H9 (cell line): ENCODE data around the gene UPF3A. TPM values are rescaled to one million over a fixed set of nuclear protein-coding genes. Genes with fewer than 3 reads are reported as not detected.

ENCODE experiments used
- DNase-seq: peaks from one replicate; pipeline ENCODE4 v3.0.0-alpha.2; 2017
- H2AFZ ChIP-seq: one replicate; pipeline ENCODE4 v1.6.1; 2013; ENCODE audit warnings: mild to moderate bottlenecking, low read length, control low read depth, moderate library complexity
- H2AK5ac ChIP-seq: 2 replicates; pipeline ENCODE4 v1.6.1; 2013; ENCODE audit warnings: low read length, control low read depth, mixed read lengths; ENCODE audit not compliant: insufficient read length
- H2BK120ac ChIP-seq: one replicate; pipeline ENCODE4 v1.6.1; 2013; ENCODE audit warnings: low read depth, mild to moderate bottlenecking, low read length, control low read depth, inconsistent platforms; ENCODE audit not compliant: poor library complexity, severe bottlenecking
- H2BK12ac ChIP-seq: 2 replicates; pipeline ENCODE4 v1.6.1; 2013; ENCODE audit warnings: low read length, control low read depth, mixed read lengths, low read depth; ENCODE audit not compliant: insufficient read length
- H2BK15ac ChIP-seq: 2 replicates; pipeline ENCODE4 v1.6.1; 2013; ENCODE audit warnings: low read depth, low read length, control low read depth
- H2BK20ac ChIP-seq: one replicate; pipeline ENCODE4 v1.6.1; 2013; ENCODE audit warnings: low read depth, mild to moderate bottlenecking, low read length, control low read depth, inconsistent platforms; ENCODE audit not compliant: poor library complexity, severe bottlenecking
- H2BK5ac ChIP-seq: 2 replicates; pipeline ENCODE4 v1.6.1; 2013; ENCODE audit warnings: low read length, control low read depth, mixed read lengths; ENCODE audit not compliant: insufficient read length
- H3K14ac ChIP-seq: 2 replicates; pipeline ENCODE4 v1.6.1; 2013; ENCODE audit warnings: low read length, control low read depth; ENCODE audit not compliant: insufficient read depth
- H3K18ac ChIP-seq: 2 replicates; pipeline ENCODE4 v1.6.1; 2013; ENCODE audit warnings: low read depth, mild to moderate bottlenecking, mixed read lengths, low read length, control low read depth; ENCODE audit not compliant: insufficient read length
- H3K23ac ChIP-seq: 2 replicates; pipeline ENCODE4 v1.6.1; 2013; ENCODE audit warnings: low read length, control low read depth, mixed read lengths, low read depth; ENCODE audit not compliant: insufficient read length
- H3K23me2 ChIP-seq: 2 replicates; pipeline ENCODE4 v1.6.1; 2013; ENCODE audit warnings: low read depth, mild to moderate bottlenecking, mixed read lengths, low read length, control low read depth; ENCODE audit not compliant: insufficient read length, poor library complexity, severe bottlenecking
- H3K27ac ChIP-seq: 2 replicates; pipeline ENCODE4 v1.5.1; 2013; ENCODE audit warnings: low read length, control low read depth, mixed read lengths, low read depth; ENCODE audit not compliant: insufficient read length
- H3K27me3 ChIP-seq: 2 replicates; pipeline ENCODE4 v1.6.1; 2013; ENCODE audit warnings: low read length, control low read depth, inconsistent platforms; ENCODE audit not compliant: insufficient read depth
- H3K4ac ChIP-seq: 2 replicates; pipeline ENCODE4 v1.6.1; 2013; ENCODE audit warnings: low read depth, mild to moderate bottlenecking, control low read depth, inconsistent platforms, low read length, moderate library complexity
- H3K4me1 ChIP-seq: 2 replicates; pipeline ENCODE4 v1.6.1; 2013; ENCODE audit warnings: low read length, control low read depth, inconsistent platforms; ENCODE audit not compliant: insufficient read depth
- H3K4me2 ChIP-seq: 2 replicates; pipeline ENCODE4 v1.6.1; 2013; ENCODE audit warnings: low read length, control low read depth, mixed read lengths; ENCODE audit not compliant: insufficient read length, insufficient read depth
- H3K56ac ChIP-seq: 2 replicates; pipeline ENCODE4 v1.6.1; 2013; ENCODE audit warnings: low read depth, mild to moderate bottlenecking, mixed read lengths, low read length, control low read depth; ENCODE audit not compliant: insufficient read length
- H3K79me1 ChIP-seq: 2 replicates; pipeline ENCODE4 v1.6.1; 2013; ENCODE audit warnings: low read depth, mild to moderate bottlenecking, moderate library complexity, low read length, control low read depth, inconsistent platforms; ENCODE audit not compliant: insufficient read depth, poor library complexity, severe bottlenecking
- H3K79me2 ChIP-seq: 2 replicates; pipeline ENCODE4 v1.6.1; 2013; ENCODE audit warnings: low read length, control low read depth, inconsistent platforms; ENCODE audit not compliant: insufficient read depth
- H3K9ac ChIP-seq: 2 replicates; pipeline ENCODE4 v1.6.1; 2013; ENCODE audit warnings: low read length, control low read depth, mixed read lengths; ENCODE audit not compliant: insufficient read length; ENCODE audit errors: extremely low read depth
- H3K9me3 ChIP-seq: one replicate; pipeline ENCODE4 v1.6.1; 2013; ENCODE audit warnings: low read depth, low read length, inconsistent platforms; ENCODE audit not compliant: control insufficient read depth
- H3T11ph ChIP-seq: one replicate; pipeline ENCODE4 v1.6.1; 2013; ENCODE audit warnings: mild to moderate bottlenecking, low read length, control low read depth, inconsistent platforms
- H4K20me1 ChIP-seq: one replicate; pipeline ENCODE4 v1.6.1; 2013; ENCODE audit not compliant: control insufficient read depth, insufficient read length, insufficient read depth
- H4K5ac ChIP-seq: 2 replicates; pipeline ENCODE4 v1.6.1; 2013; ENCODE audit warnings: low read depth, mild to moderate bottlenecking, mixed read lengths, low read length, control low read depth; ENCODE audit not compliant: insufficient read length
- H4K8ac ChIP-seq: replicated peaks from 2 replicates; pipeline ENCODE4 v1.6.1; 2013; ENCODE audit warnings: low read length, control low read depth, mixed read lengths, low read depth; ENCODE audit not compliant: insufficient read length
- H4K91ac ChIP-seq: 2 replicates; pipeline ENCODE4 v1.6.1; 2013; ENCODE audit warnings: low read depth, mild to moderate bottlenecking, moderate library complexity, mixed read lengths, low read length, control low read depth; ENCODE audit not compliant: insufficient read length
- H3K27ac Mint-ChIP-seq, 3 experiments: 2 replicates in 2 of 3; 3 replicates in 1 of 3; pipeline ENCODE4 v1.8.0; 2020 to 2021; ENCODE audit warnings: mixed read lengths in 3 of 3, mild to moderate bottlenecking in 1 of 3, moderate library complexity in 1 of 3
- H3K27me3 Mint-ChIP-seq: 2 replicates; pipeline ENCODE4 v1.8.0; 2021; ENCODE audit warnings: low read depth, mild to moderate bottlenecking, moderate library complexity, mixed read lengths
- H3K36me3 Mint-ChIP-seq, 3 experiments: 2 replicates in 2 of 3; 3 replicates in 1 of 3; pipeline ENCODE4 v1.8.0; 2020 to 2021; ENCODE audit warnings: low read depth in 3 of 3, mixed read lengths in 3 of 3; ENCODE audit not compliant: insufficient read depth in 1 of 3
- H3K4me1 Mint-ChIP-seq, 2 experiments: 2 replicates each; pipeline ENCODE4 v1.8.0; 2020; ENCODE audit warnings: mixed read lengths in 2 of 2
- H3K4me3 Mint-ChIP-seq, 2 experiments: 2 replicates in 1 of 2; 3 replicates in 1 of 2; pipeline ENCODE4 v1.8.0; 2020 to 2021; ENCODE audit warnings: mild to moderate bottlenecking in 2 of 2, mixed read lengths in 2 of 2, moderate library complexity in 1 of 2
- H3K9me3 Mint-ChIP-seq, 2 experiments: 2 replicates in 1 of 2; 3 replicates in 1 of 2; pipeline ENCODE4 v1.8.0; 2020; ENCODE audit warnings: mild to moderate bottlenecking in 2 of 2, mixed read lengths in 2 of 2, moderate library complexity in 1 of 2
- CTCF ChIP-seq: fragments of 200-600 bp; sonication (generic); conservative IDR thresholded peaks from 3 replicates; pipeline ENCODE4 v1.8.0; 2021; ENCODE audit warnings: antibody characterized with exemption, mild to moderate bottlenecking
- WGBS: extraction: QIAGEN DNeasy Blood & Tissue Kit; methylation state at CpG from one replicate; pipeline ENCODE4 v1.1.7; 2013; ENCODE audit warnings: missing lambda C conversion rate, low lambda C conversion rate, mixed read lengths; ENCODE audit not compliant: insufficient read length; ENCODE audit errors: extremely low coverage; 5-methylcytosine and 5-hydroxymethylcytosine counted together
- total RNA-seq: library from RNA; stranded (reverse); gene quantifications from 2 replicates; pipeline ENCODE4 v1.2.1, GENCODE V29; 2021

UPF3A gene
- total RNA-seq, 1 experiment from 2014 or later: 81.8 TPM

DNA sequence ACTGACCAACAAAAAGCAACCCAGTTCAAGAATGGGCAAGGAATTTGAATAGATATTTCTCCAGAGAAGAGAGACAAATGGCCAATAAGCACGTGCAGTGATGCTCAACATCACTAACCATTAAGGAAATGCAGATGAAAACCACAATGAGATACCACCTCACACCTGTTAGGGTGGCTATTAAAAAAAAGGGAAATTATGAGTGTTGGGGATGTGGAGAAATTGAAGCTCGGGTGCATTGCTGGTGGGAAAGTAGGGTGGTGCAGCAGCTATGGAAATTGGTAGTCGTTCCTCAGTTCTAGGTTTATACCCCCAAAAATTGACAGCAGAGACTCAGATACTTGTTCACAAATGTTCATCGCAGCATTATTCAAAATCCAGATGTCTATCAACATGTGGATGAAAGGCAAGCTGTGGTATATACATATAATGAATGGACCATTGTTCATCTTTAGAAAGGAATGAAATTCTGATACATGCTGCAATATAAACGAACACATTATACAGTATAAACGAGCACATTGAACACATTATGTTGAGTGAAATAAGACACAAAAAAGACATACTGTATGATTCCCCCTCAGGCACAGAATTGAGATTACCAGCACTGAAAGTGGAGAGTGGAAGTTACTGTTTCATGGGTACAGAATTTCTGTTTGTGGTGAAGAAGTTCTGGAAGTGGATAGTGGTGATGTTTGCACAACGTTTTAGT, 33.8 kb downstream of the UPF3A start:
- Histone ChIP-seq H3K27ac (no peak overlapping the region), H3K27me3 (no peaks in the 10 kb centered on the region), H2AK5ac (no peak overlapping the region), H3K4me2 (peak overlapping the region; percentile 87), H2BK12ac (no peak overlapping the region), H2BK120ac (no peak overlapping the region), H2AFZ (no peak overlapping the region), H4K8ac (no peak overlapping the region), H4K5ac (no peak overlapping the region), H2BK15ac (no peak overlapping the region), H3K79me2 (peaks cover 16% of the 10 kb centered on the region; the same call in 1 of the 2 replicates), H3K14ac (no peak overlapping the region), H4K20me1 (no peaks in the 10 kb centered on the region), H3K9ac (peak overlapping the region; percentile 42), H3K9me3 (no peaks in the 10 kb centered on the region), H4K91ac (no peak overlapping the region), H3K23me2 (peaks cover 3% of the 10 kb centered on the region), H2BK5ac (no peak overlapping the region), H3K79me1 (peaks cover 3% of the 10 kb centered on the region), H3K23ac (no peak overlapping the region), H3K56ac (no peak overlapping the region), H3K18ac (no peak overlapping the region), H3K4ac (no peak overlapping the region), H2BK20ac (no peak overlapping the region), H3K4me1 (no peaks in the 10 kb centered on the region), H3T11ph (no peak overlapping the region)
- Mint-ChIP-seq H3K27ac (peak overlapping the region; percentile 6 to 76 (median 43); a peak in 3 of 7 replicates), H3K9me3 (no peaks in the 10 kb centered on the region), H3K27me3 (no peaks in the 10 kb centered on the region), H3K36me3 (peaks cover 8 to 23% (median 18%) of the 10 kb centered on the region in 3 experiments; a peak in 6 of 7 replicates), H3K4me1 (peaks cover 17 to 18% of the 10 kb centered on the region in 2 experiments), H3K4me3 (peak overlapping the region; percentile 86 to 87)
- DNase-seq: no peak
- WGBS: no CpG with 5 or more reads among the region's 7 CpGs
- no peak for TF ChIP-seq CTCF
